KMS-11 (cell line): ENCODE measurements around the gene PDZRN3.
"Not testable (repeated sequence)": the region's sequence is repeated elsewhere in the genome, so short reads cannot be mapped to it uniquely, and the experiment has no call there.

Source experiments
- H2AFZ ChIP-seq: fragments of 200-600 bp; sonication (generic); 2 replicates; pipeline ENCODE4 v1.6.1; 2016; ENCODE audit warnings: antibody characterized with exemption, mixed run types, low read depth
- H3K27ac ChIP-seq: fragments of 200-600 bp; sonication (generic); 2 replicates; pipeline ENCODE4 v1.6.1; 2016; ENCODE audit warnings: mild to moderate bottlenecking, mixed run types
- H3K27me3 ChIP-seq: fragments of 200-600 bp; sonication (generic); 2 replicates; pipeline ENCODE4 v1.6.1; 2017; ENCODE audit warnings: mild to moderate bottlenecking, low read depth, mixed run types, moderate library complexity; ENCODE audit not compliant: insufficient read depth
- H3K36me3 ChIP-seq: fragments of 200-600 bp; sonication (generic); 2 replicates; pipeline ENCODE4 v1.6.1; 2017; ENCODE audit warnings: mild to moderate bottlenecking, mixed run types; ENCODE audit not compliant: insufficient read depth
- H3K4me1 ChIP-seq: fragments of 200-600 bp; sonication (generic); 2 replicates; pipeline ENCODE4 v1.6.1; 2016; ENCODE audit warnings: mild to moderate bottlenecking, low read depth, mixed run types; ENCODE audit not compliant: poor library complexity, severe bottlenecking
- H3K4me2 ChIP-seq: fragments of 200-600 bp; sonication (generic); 2 replicates; pipeline ENCODE4 v1.7.0; 2016; ENCODE audit warnings: mild to moderate bottlenecking, mixed run types
- H3K4me3 ChIP-seq: fragments of 200-600 bp; sonication (generic); IDR thresholded peaks from 2 replicates; pipeline ENCODE4 v1.6.1; 2017; ENCODE audit warnings: low read depth, low read length, mixed read lengths; ENCODE audit not compliant: insufficient read depth
- H3K79me2 ChIP-seq: fragments of 200-600 bp; sonication (generic); 2 replicates; pipeline ENCODE4 v1.6.1; 2016; ENCODE audit warnings: low read depth, mixed run types; ENCODE audit not compliant: insufficient read depth
- H3K9ac ChIP-seq: fragments of 200-600 bp; sonication (generic); 2 replicates; pipeline ENCODE4 v1.6.1; 2016; ENCODE audit warnings: mild to moderate bottlenecking, mixed run types
- H4K20me1 ChIP-seq: fragments of 200-600 bp; sonication (generic); 2 replicates; pipeline ENCODE4 v1.6.1; 2016; ENCODE audit warnings: mild to moderate bottlenecking, mixed run types; ENCODE audit not compliant: insufficient read depth
- TF ChIP-seq, protein P1 (sequence below): fragments of 200-600 bp; sonication (generic); conservative IDR thresholded peaks from 2 replicates; pipeline ENCODE4 v1.6.1; 2017; ENCODE audit warnings: low read depth, mild to moderate bottlenecking, antibody characterized with exemption, low read length, moderate library complexity, mixed read lengths

Gene PDZRN3

DNA sequence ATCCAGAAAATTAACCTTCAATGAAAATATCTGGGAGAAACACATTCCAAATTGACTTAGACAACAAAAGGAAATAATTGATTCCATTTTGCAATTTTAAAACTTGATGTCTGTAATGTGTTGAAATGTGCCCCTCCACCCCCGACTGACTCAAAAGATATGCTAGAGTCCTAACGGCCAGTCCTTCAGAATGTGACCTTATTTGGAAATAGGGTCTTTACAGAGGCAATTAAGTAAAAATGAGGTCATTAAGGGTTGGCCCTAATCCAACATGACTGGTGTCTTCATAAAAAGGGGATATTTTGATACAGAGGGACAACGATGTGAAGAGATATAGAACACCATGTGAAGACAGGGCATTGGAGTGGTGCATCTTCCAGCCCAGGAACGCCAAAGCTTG lies 153.9 kb downstream of the PDZRN3 start:
- Histone ChIP-seq H4K20me1 (no peaks in the 10 kb centered on the region), H3K4me2 (no peak overlapping the region), H3K4me1 (no peaks in the 10 kb centered on the region), H3K36me3 (no peaks in the 10 kb centered on the region), H3K27me3 (no peaks in the 10 kb centered on the region), H2AFZ (no peak overlapping the region), H3K79me2 (no peaks in the 10 kb centered on the region), H3K27ac (no peak overlapping the region), H3K4me3 (no peak overlapping the region), H3K9ac (no peak overlapping the region)
- TF ChIP-seq, protein P1, sequence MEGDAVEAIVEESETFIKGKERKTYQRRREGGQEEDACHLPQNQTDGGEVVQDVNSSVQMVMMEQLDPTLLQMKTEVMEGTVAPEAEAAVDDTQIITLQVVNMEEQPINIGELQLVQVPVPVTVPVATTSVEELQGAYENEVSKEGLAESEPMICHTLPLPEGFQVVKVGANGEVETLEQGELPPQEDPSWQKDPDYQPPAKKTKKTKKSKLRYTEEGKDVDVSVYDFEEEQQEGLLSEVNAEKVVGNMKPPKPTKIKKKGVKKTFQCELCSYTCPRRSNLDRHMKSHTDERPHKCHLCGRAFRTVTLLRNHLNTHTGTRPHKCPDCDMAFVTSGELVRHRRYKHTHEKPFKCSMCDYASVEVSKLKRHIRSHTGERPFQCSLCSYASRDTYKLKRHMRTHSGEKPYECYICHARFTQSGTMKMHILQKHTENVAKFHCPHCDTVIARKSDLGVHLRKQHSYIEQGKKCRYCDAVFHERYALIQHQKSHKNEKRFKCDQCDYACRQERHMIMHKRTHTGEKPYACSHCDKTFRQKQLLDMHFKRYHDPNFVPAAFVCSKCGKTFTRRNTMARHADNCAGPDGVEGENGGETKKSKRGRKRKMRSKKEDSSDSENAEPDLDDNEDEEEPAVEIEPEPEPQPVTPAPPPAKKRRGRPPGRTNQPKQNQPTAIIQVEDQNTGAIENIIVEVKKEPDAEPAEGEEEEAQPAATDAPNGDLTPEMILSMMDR, result no peak

- TF ChIP-seq, protein P1, result no peak
Measured at GRCh38 chr3:73469331-73469730, 155.4 kb downstream of the PDZRN3 start.

DNA sequence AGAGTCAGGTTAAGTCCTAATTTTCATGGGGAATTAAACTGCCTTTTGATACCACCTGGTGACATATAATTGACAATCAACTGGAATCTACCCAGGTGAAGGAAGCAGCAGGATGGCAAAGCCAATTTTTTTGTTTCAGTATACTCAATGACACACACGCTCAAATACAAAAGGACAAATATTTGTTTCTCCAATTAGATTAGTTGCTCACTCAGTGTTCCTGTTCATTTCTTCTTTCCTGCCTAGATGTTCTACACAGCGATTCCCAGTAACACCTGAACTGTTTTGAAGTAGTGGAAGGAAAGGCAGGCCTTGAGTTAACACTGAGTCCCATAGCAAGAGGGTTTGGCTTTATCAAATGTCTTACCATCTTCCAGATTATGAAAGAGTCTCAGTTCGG lies 157.5 kb downstream of the PDZRN3 start:
- Histone ChIP-seq H4K20me1 (no peaks in the 10 kb centered on the region), H3K27me3 (no peaks in the 10 kb centered on the region), H3K4me2 (no peak overlapping the region), H3K4me3 (no peak overlapping the region), H3K27ac (no peak overlapping the region), H3K36me3 (no peaks in the 10 kb centered on the region), H2AFZ (no peak overlapping the region), H3K4me1 (no peaks in the 10 kb centered on the region), H3K9ac (no peak overlapping the region), H3K79me2 (no peaks in the 10 kb centered on the region)
- TF ChIP-seq, protein P1, result no peak

More at GRCh38 chr3:73469331-73469730, 155.4 kb downstream of the PDZRN3 start:
- no peak overlapping the region for H3K4me3 ChIP-seq
- H4K20me1 ChIP-seq, result no peaks in the 10 kb centered on the region
- H2AFZ ChIP-seq, result no peak overlapping the region
- H3K36me3 ChIP-seq, result no peaks in the 10 kb centered on the region
- H3K27me3 ChIP-seq, result no peaks in the 10 kb centered on the region
- no peak overlapping the region for H3K27ac ChIP-seq
- no peaks in the 10 kb centered on the region for H3K4me1 ChIP-seq
- H3K4me2 ChIP-seq, result no peak overlapping the region
- no peaks in the 10 kb centered on the region for H3K79me2 ChIP-seq
- H3K9ac ChIP-seq, result no peak overlapping the region

DNA sequence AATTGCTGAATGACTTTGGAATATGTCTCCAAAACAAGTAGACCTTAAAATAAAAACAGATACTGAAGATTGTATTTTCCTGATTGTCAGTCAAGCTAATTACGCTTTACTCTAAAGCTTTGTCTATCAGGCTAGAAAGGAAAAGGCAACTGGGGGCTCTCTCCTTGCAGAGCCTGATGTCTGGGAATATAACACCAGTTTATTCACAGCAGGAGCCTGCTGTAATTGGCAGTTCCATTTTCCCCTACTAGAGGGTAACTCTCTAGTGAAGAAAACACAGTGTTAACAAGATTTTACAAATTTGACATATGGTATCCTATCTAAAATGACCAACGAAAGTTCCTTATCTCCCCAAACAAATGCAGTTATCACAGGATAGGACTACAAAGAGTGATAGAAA lies 158.8 kb downstream of the PDZRN3 start:
- Histone ChIP-seq H3K79me2 (no peaks in the 10 kb centered on the region), H3K27me3 (no peaks in the 10 kb centered on the region), H3K9ac (no peak overlapping the region), H3K4me1 (no peaks in the 10 kb centered on the region), H4K20me1 (no peaks in the 10 kb centered on the region), H3K4me2 (no peak overlapping the region), H2AFZ (no peak overlapping the region), H3K27ac (no peak overlapping the region), H3K4me3 (no peak overlapping the region), H3K36me3 (no peaks in the 10 kb centered on the region)
- TF ChIP-seq, protein P1, result no peak

GRCh38 chr3:73464126-73464525 lies 160.6 kb downstream of the PDZRN3 start:
- not testable (repeated sequence) for H3K9ac ChIP-seq, H4K20me1 ChIP-seq, H3K27me3 ChIP-seq, H3K4me1 ChIP-seq, H3K79me2 ChIP-seq, H3K4me2 ChIP-seq, H3K36me3 ChIP-seq, H3K27ac ChIP-seq, H3K4me3 ChIP-seq, H2AFZ ChIP-seq
